GM19351 (cell line): ENCODE results near the gene RFPL2.
"Not testable (repeated sequence)": the region's sequence is repeated elsewhere in the genome, so short reads cannot be mapped to it uniquely, and the experiment has no call there.

ENCODE experiments used
- ATAC-seq: cut with Tn5 transposase; IDR thresholded peaks from one replicate; pipeline ENCODE4 v1.9.1; 2021; ENCODE audit warnings: mild to moderate bottlenecking, moderate library complexity; ENCODE audit not compliant: unreplicated experiment

RFPL2 gene

DNA sequence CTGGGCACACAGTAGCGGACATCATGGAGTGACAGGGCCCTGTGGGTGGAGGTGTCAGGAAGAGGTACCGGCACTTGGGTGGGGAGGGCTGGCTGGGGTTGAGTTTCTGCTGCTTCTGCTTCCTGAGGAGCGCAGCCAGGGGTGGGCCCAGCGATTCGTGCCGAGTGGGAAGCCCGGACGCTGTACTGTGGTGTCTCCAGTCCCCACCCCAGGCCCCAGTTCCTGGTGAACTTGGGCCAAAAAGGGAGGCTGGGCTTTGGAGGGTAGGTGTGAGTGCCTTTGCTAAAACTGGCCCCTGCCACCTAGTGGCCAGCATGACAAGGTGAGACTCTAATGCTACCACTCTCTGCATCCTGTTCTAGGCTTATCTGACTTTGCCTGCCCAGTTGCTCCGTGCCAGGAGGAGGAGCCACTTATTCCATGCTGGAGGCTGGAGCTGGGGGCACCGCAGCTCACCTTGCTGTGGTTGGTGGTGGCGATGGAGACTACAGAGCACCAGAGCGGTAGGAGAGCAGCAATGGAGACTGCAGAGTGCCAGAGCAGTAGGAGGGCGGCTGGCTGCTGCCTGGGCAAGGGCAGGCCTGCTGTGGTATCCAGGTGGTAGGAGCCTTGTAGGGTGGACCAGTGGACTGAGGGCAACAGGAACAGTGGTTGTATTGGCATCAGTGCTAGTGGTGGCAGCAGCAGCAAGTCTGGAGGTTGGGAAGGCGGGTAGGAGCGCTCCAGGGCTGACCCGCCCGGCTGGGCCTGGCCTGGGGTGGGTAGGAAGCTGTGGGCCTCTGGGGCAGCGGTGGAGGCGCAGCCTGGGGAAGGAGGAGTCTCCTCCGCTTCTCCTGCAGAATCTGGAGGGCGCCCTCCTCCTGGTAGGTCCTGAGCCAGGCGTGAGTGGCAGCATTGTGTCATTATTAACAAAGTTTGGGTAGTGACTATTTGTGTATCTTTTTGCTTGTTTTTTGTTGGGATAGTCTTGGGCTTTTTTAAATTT, 2.2 kb upstream of the RFPL2 start:
- no peak for ATAC-seq

DNA sequence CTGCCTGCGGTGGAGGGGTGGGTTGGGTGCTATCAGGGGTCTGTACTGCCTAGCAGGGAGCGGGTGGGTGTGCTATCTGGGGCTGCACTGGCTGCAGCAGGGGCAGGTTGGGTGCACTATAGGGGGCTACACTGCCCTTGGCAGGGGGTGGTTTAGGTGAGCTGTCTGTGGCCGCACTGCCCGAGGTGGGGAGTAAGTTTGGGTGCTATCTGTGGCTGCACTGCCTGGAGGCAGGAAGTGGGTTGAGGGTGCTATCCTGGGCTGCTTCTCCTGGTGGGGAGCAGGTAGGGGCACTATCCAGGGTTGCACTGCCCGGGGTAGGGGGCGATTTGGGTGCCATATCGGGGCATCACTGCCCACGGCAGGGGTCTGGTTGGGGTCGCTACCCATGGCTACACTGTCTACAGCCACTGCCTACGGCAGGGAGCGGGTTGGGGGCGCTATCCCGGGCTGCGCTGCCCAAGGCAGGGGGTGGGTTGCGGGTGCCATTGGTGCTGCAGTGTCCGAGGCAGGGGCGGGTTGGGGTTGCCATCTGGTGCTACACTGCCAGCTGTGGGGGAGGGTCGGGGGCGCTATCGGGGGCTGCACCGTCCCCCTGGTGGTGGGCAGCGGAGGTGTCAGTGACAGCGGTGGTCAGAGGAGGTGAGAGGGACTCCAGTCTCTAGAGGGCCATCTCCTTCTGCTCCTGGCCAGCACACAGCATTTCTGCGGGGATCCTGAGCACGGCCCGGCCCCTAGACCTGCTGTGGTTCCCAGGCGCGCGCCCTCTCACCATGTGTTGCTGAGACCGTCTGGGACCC, 1.3 kb upstream of the RFPL2 start:
- no peak for ATAC-seq

DNA sequence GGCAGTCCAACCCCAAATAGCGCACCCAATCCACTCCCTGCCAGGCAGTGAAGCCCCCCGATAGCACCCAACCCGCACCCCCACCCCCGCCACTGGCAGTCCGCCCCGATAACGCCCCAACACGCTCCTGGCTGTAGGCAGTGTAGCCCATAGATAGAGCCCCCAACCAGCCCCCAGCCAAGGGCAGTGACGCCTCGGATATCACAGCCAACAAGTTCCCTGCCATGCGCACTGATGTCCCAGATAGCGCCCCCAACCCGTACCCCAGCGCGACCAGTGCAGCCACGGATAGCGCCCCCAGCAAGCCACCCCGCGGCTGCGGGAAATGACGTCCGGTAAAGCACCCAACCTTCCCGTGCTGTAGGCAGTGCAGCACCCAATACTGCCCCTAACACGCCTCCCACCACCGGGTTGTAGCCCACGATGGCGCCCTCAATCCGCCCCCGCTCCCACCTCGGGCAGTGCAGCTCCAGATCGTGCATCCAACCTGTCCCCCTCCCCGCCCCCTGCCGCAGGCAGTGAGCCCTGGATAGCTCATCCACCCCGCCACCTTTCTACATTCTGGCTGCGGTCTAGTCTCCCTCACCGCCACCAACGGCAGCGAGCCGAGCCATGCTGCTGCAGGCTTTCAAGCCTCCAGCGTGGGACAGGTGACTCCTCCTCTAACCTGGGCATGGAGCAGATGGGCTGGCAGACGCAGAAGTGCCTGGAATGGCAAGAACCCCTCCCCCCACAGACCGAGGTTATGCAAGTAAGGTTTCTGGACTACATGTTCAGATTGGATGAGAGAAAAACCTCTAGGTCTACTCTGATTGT, 625 bp downstream of the RFPL2 start:
- no peak for ATAC-seq

DNA sequence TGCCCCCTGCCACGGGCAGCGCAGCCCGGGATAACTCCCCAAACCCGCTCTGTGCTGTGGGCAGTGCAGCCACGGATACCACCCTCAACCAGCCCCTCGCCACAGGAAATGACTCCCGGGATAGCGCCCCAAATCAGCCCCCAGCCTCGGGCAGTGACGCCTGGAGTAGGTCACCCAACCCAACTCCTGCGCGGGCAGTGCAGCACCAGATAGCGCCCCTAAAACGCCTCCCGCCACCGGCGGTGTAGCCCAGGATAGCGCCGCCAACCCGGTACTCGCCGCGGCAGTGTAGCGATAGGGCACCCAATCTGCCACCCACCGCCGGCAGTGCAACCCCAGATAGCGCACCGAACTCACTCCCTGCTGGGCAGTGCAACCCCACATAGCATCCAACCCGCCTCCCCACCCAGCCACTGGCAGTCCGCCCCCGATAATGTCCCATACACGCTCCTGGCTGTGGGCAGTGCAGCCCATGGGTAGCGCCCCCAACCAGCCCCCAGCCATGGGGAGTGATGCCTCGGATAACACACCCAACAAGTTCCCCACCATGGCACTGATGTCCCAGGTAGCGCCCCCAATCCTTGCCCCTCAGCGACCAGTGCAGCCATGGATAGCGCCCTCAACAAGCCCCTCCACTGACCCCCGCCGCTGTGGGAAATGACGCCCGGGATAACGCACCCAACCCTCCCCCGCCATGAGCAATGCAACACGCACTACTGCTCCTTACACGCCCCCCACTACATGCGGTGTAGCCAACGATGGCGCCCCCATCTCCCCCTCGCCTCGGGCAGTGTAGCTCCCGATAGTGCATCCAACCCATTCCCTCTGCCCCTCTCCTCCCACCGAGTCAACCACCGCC, 1.5 kb downstream of the RFPL2 start:
- no peak for ATAC-seq

DNA sequence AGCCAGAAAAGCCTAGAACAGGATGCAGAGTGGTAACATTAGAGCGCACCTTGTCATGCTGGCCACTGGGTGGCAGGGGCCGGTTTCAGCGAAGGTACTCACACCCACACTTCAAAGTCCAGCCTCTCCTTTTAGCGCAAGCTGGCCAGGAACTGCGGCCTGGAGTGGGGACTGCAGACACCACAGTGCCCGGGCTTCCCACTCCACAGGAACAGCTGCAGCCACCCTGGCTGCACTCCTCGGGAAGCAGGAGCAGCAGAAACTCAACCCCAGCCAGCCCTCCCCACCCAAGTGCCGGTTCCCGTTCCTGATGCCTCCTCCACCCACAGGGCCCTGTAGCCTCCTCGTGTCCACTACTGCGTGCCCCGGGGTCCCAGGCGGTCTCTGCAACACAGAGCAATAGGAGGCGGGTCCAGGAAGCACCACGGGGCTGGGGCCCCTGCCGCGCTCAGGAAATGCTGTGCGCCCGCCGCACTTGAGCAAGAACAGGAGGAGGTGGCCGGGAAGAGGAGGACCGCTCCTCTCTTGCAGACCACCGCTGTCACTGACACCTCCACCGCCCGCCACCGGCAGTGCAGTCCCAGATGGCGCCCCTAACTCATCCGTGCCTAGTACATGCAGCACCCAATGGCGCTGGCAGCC, 2.2 kb downstream of the RFPL2 start:
- ATAC-seq = no peak

DNA sequence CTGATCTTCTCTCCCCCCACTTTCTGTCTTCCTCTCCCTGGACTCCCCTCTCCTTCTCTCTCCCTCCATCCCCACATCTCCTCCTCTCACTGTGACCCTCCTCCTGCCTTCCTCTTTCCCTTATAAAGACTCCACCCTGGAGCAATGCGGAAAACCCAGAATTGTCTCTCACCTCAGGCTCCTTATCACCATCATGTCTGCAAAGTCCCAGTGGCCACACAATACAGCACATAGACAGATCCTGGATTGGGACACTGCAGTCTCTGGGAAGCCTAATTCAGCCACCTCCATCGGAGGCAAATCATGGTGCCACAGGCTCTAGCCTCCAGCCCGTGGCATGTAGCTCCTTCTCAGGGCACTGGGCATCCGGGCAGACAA, 2.7 kb downstream of the RFPL2 start:
- no peak for ATAC-seq

DNA sequence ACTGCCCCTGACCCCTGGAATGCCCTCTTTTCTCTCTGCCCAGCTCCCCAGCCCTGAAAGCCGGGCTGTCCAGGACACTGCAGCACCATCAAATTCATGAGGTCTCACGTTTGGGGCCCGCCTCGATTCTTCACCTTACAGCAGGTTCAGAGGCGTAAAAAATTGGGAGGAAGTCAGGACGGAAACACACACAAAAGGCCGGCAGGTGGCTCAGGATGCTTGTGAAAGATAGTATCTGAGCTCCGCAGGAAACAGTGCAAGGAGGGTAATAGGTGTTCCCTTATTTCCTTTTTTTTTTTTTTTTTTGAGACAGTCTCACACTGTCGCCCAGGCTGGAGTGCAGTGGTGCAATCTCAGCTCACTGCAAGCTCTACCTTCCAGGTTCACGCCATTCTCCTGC, 4.1 kb downstream of the RFPL2 start:
- no peak for ATAC-seq

DNA sequence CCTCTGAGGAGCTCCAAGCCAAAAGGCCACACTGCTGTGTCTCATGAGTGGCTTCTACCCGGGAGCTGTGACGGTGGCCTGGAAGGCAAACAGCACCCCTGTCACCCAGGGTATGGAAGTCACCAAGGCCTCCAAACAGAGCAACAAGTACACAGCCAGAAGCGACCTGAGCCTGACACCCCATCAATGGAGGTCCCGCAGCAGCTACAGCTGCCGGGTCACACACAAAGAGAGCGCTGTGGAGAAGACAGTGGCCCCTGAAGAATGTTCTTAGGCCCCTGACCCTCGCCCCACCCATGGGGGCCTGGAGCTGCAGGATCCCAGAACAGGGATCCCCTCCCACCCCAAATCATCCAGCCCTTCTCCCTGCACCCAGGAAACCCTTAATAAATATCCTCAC, 4.9 kb downstream of the RFPL2 start:
- ATAC-seq = no peak

DNA sequence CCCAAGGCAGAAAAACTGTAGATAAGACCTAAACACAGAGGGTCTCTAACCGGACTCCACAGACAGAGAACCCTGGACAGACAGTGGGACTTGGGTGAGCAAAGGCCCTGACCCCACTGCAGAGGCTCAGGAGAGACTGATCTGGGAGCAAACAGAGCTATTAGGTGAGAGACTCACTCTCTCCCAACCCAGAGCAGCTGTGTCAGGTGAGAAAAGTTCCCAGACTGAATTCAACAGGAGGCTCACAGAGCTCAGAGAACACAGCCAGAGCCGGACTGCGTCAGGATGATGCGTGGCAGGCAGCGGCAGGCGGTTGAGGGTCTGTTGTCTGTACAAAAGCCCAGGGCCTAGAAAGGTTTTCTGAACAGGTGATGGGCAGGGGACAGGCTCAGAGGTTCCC, 5.5 kb downstream of the RFPL2 start:
- ATAC-seq = no peak

DNA sequence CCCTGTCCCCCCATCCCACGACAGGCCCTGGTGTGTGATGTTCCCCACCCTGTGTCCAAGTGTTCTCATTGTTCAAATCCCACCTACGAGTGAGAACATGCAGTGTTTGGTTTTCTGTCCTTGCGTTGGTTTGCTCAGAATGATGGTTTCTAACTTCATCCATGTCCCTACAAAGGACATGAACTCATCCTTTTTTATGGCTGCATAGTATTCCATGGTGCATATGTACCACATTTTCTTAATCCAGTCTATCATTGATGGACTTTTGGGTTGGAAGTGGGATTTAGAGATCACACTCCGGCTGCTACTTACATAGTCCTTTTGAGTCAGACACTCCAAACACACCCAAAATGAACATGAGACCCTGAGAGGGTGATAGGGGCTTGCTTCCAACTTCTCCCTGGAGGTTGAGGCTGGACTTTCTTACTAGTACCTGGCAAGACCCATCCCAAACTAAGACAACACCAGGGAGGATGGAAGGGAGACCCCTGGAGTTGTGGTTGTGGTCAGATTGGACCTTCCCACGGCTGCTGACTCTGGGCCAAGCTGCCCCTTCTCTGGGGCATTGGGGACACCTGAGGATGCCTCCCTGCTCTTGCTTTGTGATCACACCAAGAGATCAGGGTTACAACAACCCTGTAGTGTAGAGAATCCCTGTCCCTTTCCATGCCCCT, 7.2 kb downstream of the RFPL2 start:
- not testable (repeated sequence) for ATAC-seq

DNA sequence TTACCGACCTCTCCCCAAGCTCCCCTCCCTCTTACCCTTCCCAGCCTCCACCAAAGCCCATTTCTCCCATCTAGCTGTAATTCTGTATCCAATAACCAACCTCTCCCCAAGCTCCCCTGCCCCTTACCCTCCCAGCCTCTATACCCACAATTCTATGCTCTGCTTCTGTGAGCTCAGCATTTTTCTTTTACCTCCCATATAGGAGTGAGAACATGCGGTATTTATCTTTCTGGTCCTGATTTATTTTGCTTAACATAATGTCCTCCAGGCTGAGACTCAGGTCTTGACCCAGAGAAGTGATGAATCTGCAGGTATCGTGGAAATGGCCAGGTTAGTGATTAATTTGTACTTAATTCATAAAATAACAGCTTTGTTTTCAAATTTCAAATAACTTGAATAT, 9.0 kb downstream of the RFPL2 start:
- ATAC-seq = not testable (repeated sequence)

DNA sequence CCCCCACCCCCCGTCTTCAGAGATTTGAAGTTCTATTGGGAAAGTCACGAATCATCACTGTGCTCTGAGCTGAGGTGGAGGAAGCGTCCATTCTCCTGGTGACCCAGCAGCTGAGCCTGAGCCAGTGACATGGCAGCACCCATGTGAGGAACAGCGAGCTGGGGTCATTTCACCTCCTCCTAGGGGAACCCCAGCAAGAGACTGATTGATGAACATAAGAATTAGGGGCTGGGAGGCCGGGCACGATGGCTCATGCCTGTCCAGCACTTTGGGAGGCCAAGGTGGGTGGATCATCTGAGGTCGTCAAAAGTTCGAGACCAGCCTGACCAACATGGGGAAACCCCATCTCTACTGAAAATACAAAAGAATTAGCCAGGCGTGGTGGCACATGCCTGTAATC, 11.5 kb downstream of the RFPL2 start:
- ATAC-seq = not testable (repeated sequence)

DNA sequence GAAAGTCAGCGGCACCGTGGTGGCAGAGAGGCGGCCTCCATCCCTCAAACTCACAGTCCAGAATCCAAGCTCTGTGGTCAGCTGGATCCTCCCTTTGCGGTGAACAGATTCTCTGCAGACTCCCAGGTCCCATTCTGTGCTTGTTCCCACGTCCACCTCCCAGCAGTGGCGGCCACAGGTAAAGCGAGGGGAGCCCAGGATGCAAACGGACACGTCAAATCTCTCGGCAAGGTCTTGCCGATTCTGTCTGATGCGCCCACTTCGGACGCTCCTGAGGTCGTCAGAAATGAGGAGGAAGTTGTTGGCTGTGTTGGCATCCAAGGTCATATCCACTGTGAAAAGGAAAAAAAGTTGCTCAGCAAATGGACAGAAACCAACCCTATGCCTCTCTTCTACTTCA, 13.9 kb downstream of the RFPL2 start:
- not testable (repeated sequence) for ATAC-seq

DNA sequence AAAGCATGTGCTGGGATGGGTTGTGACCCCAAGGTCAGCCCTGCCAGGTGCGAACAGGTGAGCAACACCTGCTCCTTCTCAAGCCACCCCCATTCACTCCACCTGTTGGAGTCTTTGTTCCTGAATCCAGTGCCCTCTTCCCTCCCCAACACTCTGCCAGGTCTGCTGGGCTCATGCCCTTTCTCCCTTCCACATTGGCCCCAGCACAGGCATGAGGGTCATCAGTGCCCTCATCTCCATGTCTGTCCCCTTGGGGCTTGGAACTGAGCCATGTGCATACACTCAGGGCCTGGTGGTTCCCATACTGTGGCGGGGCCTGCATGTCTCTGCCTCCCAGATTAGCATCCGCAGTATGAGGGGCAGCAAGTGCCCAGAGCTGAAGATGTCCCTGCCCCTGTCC, 19.1 kb downstream of the RFPL2 start:
- no peak for ATAC-seq

DNA sequence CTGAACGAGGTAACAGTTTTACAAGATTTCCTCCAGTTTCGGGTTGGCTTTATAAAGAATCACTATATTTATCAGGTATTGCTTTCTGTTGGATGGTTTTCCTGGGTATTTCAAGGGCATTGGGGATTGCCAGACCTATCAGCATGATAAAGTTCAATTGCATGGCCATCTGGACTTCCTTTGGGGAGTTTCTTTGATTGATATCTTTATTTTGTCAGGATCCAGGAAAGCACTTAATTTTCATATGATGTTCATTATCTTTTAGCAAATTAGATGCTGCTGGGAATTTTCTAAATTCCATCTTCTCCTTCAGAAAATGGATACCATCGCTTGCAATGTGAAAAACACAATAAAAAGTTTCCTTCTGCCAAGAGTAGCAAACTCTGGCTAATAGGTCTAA, 21.2 kb downstream of the RFPL2 start:
- no peak for ATAC-seq

DNA sequence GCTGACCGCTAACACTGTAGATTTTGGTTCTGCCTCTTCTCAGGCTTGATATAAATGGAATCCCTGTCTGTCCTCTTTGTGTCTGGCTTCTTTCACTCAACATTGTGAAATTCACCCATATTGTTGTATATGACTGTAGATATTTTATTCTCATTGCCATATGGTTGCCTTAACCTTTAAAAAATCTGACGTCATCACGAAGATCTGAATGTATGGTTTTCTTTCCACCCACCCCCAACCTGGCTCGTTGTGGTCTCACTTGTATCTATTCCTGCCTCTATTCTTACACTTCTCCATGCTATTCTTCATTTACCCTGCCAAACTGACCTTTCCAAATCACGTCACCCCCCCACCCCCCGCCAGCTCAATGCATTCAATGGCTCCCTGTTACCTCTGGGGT, 23.8 kb downstream of the RFPL2 start:
- ATAC-seq = no peak

DNA sequence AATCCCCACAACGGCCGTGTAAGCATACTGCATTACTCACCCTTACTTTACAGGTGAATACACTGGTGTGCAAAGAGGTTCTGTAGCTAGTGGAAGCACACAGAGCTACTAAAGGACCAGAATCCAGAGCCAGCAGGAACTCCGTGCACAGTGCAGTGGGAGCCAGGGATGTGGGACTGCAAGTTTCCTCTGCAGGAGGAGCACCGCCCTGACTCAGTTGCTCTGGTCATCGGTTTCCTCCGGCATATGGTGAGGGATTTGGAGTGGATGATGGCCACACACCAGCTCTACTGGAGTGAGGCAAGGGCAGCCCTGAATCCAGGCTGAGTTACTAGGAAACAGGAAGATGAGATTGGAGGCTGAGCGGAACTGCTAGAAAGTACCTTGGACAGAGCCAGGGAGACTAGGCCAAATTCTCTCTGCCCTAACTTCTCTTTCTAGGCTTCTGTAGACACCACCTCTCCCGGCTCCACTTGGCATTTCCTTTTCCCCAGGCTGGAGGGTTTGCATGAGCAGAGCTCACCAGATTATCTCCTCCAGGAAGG, 27.6 kb downstream of the RFPL2 start:
- ATAC-seq = no peak

DNA sequence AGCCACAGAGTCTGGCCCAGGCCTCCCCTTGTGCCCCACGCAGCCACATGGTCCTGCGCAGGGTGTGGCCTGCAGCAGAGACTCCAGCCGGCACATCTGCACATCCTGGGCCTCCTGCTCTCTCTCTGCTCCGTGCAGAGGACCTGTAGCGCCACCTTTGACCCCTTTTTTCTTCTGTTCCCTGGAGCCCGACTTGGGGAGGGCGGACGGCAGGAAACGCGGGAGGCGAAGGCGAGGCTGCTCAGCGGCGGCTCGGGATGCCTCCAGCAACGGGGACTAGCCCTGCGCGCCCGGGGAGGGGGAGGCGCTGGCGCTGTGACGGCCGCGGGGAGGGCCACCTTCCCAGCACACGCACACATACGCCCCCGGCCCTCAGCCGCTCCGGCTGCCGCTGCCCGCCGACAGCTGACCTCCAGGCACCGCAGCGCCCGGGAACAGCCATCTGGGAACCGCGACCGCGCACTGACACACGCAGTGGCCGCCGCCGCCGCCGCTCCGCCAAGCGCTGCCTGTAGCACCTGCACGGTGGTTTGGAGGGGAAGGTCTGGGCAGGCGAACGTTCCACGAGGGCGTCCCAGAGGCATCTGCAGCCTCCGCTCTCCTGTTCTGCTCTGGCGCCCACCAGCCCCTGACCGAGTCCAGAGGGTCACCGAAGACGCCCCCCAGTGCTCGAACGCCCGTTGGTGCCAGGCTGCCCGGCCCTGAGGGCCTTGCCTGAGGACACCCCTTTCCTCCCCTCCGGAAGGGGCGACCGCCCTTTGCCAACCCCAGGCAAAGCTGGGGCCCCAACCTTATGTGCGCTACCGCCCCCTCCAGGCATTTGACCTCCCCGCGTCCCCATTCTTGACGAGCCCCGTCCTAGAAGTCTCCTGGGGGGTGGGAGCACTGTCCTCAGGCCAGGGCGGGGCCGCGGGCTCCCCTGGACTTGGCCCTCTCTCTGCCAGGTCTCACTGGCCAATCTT, 28.9 kb downstream of the RFPL2 start:
- ATAC-seq = no peak
